ENCODE data around the gene NTRK3.

The NTRK3 gene

GRCh38 chr15:87973501-87974215 lies 282.9 kb downstream of the NTRK3 start:
- DNase-seq: no peak

- no peak for DNase-seq
Observed at GRCh38 chr15:87971076-87971475, 285.5 kb downstream of the NTRK3 start.

GRCh38 chr15:87967951-87968350 lies 288.6 kb downstream of the NTRK3 start:
- DNase-seq: no peak

- no peak for DNase-seq
Observed at GRCh38 chr15:87965304-87965703, 291.2 kb downstream of the NTRK3 start.

GRCh38 chr15:87962428-87962827 lies 294.1 kb downstream of the NTRK3 start:
- DNase-seq: no peak

- no peak for DNase-seq
Observed at GRCh38 chr15:87961851-87962420, 294.6 kb downstream of the NTRK3 start.

GRCh38 chr15:87959662-87960061 lies 296.9 kb downstream of the NTRK3 start:
- no peak for DNase-seq

GRCh38 chr15:87959080-87959479 lies 297.5 kb downstream of the NTRK3 start:
- DNase-seq: peak in 2 of 3 experiments; percentile 62 to 86

GRCh38 chr15:87955284-87955909 lies 301.1 kb downstream of the NTRK3 start:
- DNase-seq: no peak

- no peak for DNase-seq
Observed at GRCh38 chr15:87954793-87955192, 301.7 kb downstream of the NTRK3 start.

GRCh38 chr15:87952736-87953287 lies 303.7 kb downstream of the NTRK3 start:
- no peak for DNase-seq

- DNase-seq: no peak
Observed at GRCh38 chr15:87949575-87950223, 306.8 kb downstream of the NTRK3 start.

GRCh38 chr15:87949151-87949574 lies 307.4 kb downstream of the NTRK3 start:
- DNase-seq: no peak

- no peak for DNase-seq
Observed at GRCh38 chr15:87947560-87947959, 309.0 kb downstream of the NTRK3 start.

GRCh38 chr15:87945246-87945645 lies 311.3 kb downstream of the NTRK3 start:
- no peak for DNase-seq

- DNase-seq: no peak
Observed at GRCh38 chr15:87944691-87945090, 311.8 kb downstream of the NTRK3 start.

GRCh38 chr15:87944050-87944449 lies 312.5 kb downstream of the NTRK3 start:
- DNase-seq: no peak

- no peak for DNase-seq
Observed at GRCh38 chr15:87943626-87944025, 312.9 kb downstream of the NTRK3 start.

- peak in 2 of 3 experiments; percentile 21 to 59 for DNase-seq
Observed at GRCh38 chr15:87942316-87942715, 314.2 kb downstream of the NTRK3 start.

- DNase-seq: no peak
Observed at GRCh38 chr15:87941606-87942005, 314.9 kb downstream of the NTRK3 start.

GRCh38 chr15:87940768-87941167 lies 315.8 kb downstream of the NTRK3 start:
- no peak for DNase-seq

GRCh38 chr15:87939848-87940457 lies 316.6 kb downstream of the NTRK3 start:
- no peak for DNase-seq

- no peak for DNase-seq
Observed at GRCh38 chr15:87938031-87938430, 318.5 kb downstream of the NTRK3 start.

All from NCI-H1417 (cell line).